HCT116 (cell line): ENCODE measurements around the gene FRS2. TPM values are rescaled to one million over a fixed set of nuclear protein-coding genes. Genes with fewer than 3 reads are reported as not detected.

Source experiments
- ATAC-seq: fragments of 200-7000 bp; cut with Tn5 transposase; 2 replicates; pipeline ENCODE4 v1.9.1; 2020; ENCODE audit warnings: mild to moderate bottlenecking, moderate library complexity
- BruUV-seq: library from RNA; stranded (reverse); fragments of 400-500 nt; replicated peaks from 2 replicates; lab custom pipeline; 2021; lab: Mats Ljungman, UMichigan
- CTCF ChIA-PET: fragments of 300-600 bp; sonication (Branson Sonifier 250); formaldehyde crosslinking; loops from one replicate; lab custom pipeline; 2021; ENCODE audit warnings: antibody characterized with exemption; lab: Charles Lee
- POLR2A ChIA-PET: fragments of 300-600, 350-600 bp; sonication (Branson Sonifier 250); formaldehyde crosslinking; loops from one replicate; lab custom pipeline; 2021; ENCODE audit warnings: antibody characterized with exemption; lab: Charles Lee
- RAD21 ChIA-PET, 2 experiments: fragments of 300-600 bp; sonication (Branson Sonifier 250); formaldehyde crosslinking; loops; one replicate each; lab custom pipeline; 2023; ENCODE audit warnings: low total read pairs in 2 of 2; ENCODE audit not compliant: uncharacterized antibody in 2 of 2, unreplicated experiment in 2 of 2, low non-redundant PET in 1 of 2; lab: Charles Lee
- DNase-seq: peaks from one replicate; pipeline ENCODE4 v3.0.0-alpha.2; 2010; ENCODE audit warnings: low read depth, low spot score
- H2AFZ ChIP-seq: fragments of 200-600 bp; shearing (Covaris generic), sonication (generic); 2 replicates; pipeline ENCODE4 v1.6.1; 2017; ENCODE audit warnings: low read depth, mixed run types, mixed read lengths, antibody characterized with exemption, low read length; ENCODE audit not compliant: poor library complexity, severe bottlenecking
- H3K27ac ChIP-seq: 2 replicates; pipeline ENCODE4 v1.5.1; 2012; ENCODE audit warnings: low read depth, low read length
- H3K27me3 ChIP-seq: fragments of 200-600 bp; sonication (generic); 2 replicates; pipeline ENCODE4 v1.6.1; 2016; ENCODE audit warnings: mixed run types, low read length, mixed read lengths; ENCODE audit not compliant: insufficient read depth
- H3K36me3 ChIP-seq, 2 experiments: fragments of 200-500 bp in 1 of 2; fragments of 200-600 bp in 1 of 2; sonication (Bioruptor generic) in 1 of 2; sonication (generic) in 1 of 2; 2 replicates each; pipeline versions ENCODE4 v1.5.1 to v1.6.1; 2014 to 2016; ENCODE audit warnings: low read length in 2 of 2, inconsistent platforms in 1 of 2, mixed read lengths in 1 of 2, mixed run types in 1 of 2; ENCODE audit not compliant: insufficient read depth in 2 of 2, control insufficient read depth in 1 of 2
- H3K4me1 ChIP-seq, 2 experiments: fragments of 200-600 bp in 1 of 2; sonication (generic) in 1 of 2; 2 replicates each; pipeline versions ENCODE4 v1.5.1 to v1.6.1; 2012 to 2017; ENCODE audit warnings: low read length in 2 of 2, inconsistent platforms in 1 of 2, mild to moderate bottlenecking in 1 of 2, mixed read lengths in 1 of 2, mixed run types in 1 of 2, moderate library complexity in 1 of 2; ENCODE audit not compliant: insufficient read depth in 2 of 2, control insufficient read depth in 1 of 2
- H3K4me2 ChIP-seq: fragments of 200-600 bp; sonication (generic); 2 replicates; pipeline ENCODE4 v1.6.1; 2017; ENCODE audit warnings: mixed run types, low read length, mixed read lengths
- H3K4me3 ChIP-seq, 2 experiments: fragments of 200-600 bp in 1 of 2; sonication (generic) in 1 of 2; replicated peaks in 1 of 2; 2 replicates each; pipeline ENCODE4 v1.5.1; 2011 to 2016; ENCODE audit warnings: low read length in 2 of 2, control low read depth in 1 of 2, low read depth in 1 of 2, mild to moderate bottlenecking in 1 of 2, mixed read lengths in 1 of 2, mixed run types in 1 of 2
- H3K79me2 ChIP-seq: fragments of 200-600 bp; sonication (generic); 2 replicates; pipeline ENCODE4 v1.6.1; 2017; ENCODE audit warnings: mild to moderate bottlenecking, mixed run types, low read length, moderate library complexity, mixed read lengths; ENCODE audit not compliant: insufficient read depth
- H3K9ac ChIP-seq: fragments of 200-600 bp; sonication (generic); 2 replicates; pipeline ENCODE4 v1.6.1; 2016; ENCODE audit warnings: low read length, mixed read lengths
- H3K9me2 ChIP-seq: fragments of 200-600 bp; sonication (generic), shearing (Covaris generic); 2 replicates; pipeline ENCODE4 v1.6.1; 2017; ENCODE audit warnings: mixed run types, mild to moderate bottlenecking, moderate library complexity; ENCODE audit not compliant: insufficient read depth
- H3K9me3 ChIP-seq, 2 experiments: fragments of 200-500 bp in 1 of 2; fragments of 200-600 bp in 1 of 2; sonication (Bioruptor generic) in 1 of 2; sonication (generic) in 1 of 2; 2 replicates each; pipeline ENCODE4 v1.6.1; 2014 to 2017; ENCODE audit warnings: low read length in 2 of 2, mixed read lengths in 2 of 2, inconsistent platforms in 1 of 2, low read depth in 1 of 2, mild to moderate bottlenecking in 1 of 2, mixed run types in 1 of 2, moderate library complexity in 1 of 2; ENCODE audit not compliant: control insufficient read depth in 1 of 2, insufficient read depth in 1 of 2
- H4K20me1 ChIP-seq: fragments of 200-600 bp; sonication (generic), shearing (Covaris generic); 2 replicates; pipeline ENCODE4 v1.6.1; 2017; ENCODE audit warnings: mixed run types, mild to moderate bottlenecking, moderate library complexity; ENCODE audit not compliant: insufficient read depth
- CBX3 ChIP-seq: IDR thresholded peaks from 2 replicates; pipeline ENCODE4 v1.6.1; 2012; ENCODE audit warnings: low read depth
- EGR1 ChIP-seq: IDR thresholded peaks from 2 replicates; pipeline ENCODE4 v1.6.1; 2012; ENCODE audit warnings: low read depth
- ELF1 ChIP-seq: IDR thresholded peaks from 2 replicates; pipeline ENCODE4 v1.6.1; 2012; ENCODE audit warnings: low read depth, borderline replicate concordance
- EZH2 ChIP-seq: fragments of 200-600 bp; sonication (generic); IDR thresholded peaks from 2 replicates; pipeline ENCODE4 v1.6.1; 2017; ENCODE audit warnings: antibody characterized with exemption, mixed run types
- EZH2phosphoT487 ChIP-seq: fragments of 200-600 bp; IDR thresholded peaks from 2 replicates; pipeline ENCODE4 v1.6.1; 2018; ENCODE audit warnings: antibody characterized with exemption, borderline replicate concordance
- FOSL1 ChIP-seq: IDR thresholded peaks from 2 replicates; pipeline ENCODE4 v1.6.1; 2012; ENCODE audit warnings: low read depth
- POLR2A ChIP-seq: IDR thresholded peaks from 2 replicates; pipeline ENCODE4 v1.7.0; 2011; ENCODE audit warnings: borderline replicate concordance; ENCODE audit not compliant: insufficient read depth, insufficient read length; ENCODE audit errors: extremely low read depth
- SIN3A ChIP-seq: IDR thresholded peaks from 2 replicates; pipeline ENCODE4 v1.6.1; 2012; ENCODE audit warnings: low read depth
- SP1 ChIP-seq: IDR thresholded peaks from 2 replicates; pipeline ENCODE4 v1.6.1; 2012; ENCODE audit warnings: low read depth
- SRF ChIP-seq: IDR thresholded peaks from 2 replicates; pipeline ENCODE4 v1.6.1; 2012; ENCODE audit warnings: low read depth
- TCF7L2 ChIP-seq: IDR thresholded peaks from 2 replicates; pipeline ENCODE4 v1.7.0; 2011; ENCODE audit warnings: borderline replicate concordance, inconsistent platforms; ENCODE audit not compliant: insufficient read depth, insufficient read length; ENCODE audit errors: extremely low read depth
- ZFX ChIP-seq: fragments of 450-650 bp; IDR thresholded peaks from 2 replicates; pipeline ENCODE4 v1.6.1; 2017
- ZNF274 ChIP-seq: fragments of 200-500 bp; sonication (Bioruptor generic); IDR thresholded peaks from 2 replicates; pipeline ENCODE4 v1.6.1; 2014; ENCODE audit warnings: mild to moderate bottlenecking, low read depth, low read length, inconsistent platforms
- intact Hi-C: fragments of 100-400 bp; cut with micrococcal nuclease; formaldehyde crosslinking; loops from 2 replicates; pipeline ENCODE4 v1.10.0; 2022
- total RNA-seq: library from RNA; stranded (reverse); gene quantifications from one replicate; pipeline ENCODE4 v1.2.1, GENCODE V29; 2021; ENCODE audit not compliant: unreplicated experiment
- TF ChIP-seq, protein P1 (sequence below): IDR thresholded peaks from 2 replicates; pipeline ENCODE4 v1.6.1; 2012
- TF ChIP-seq, protein P2 (sequence below): IDR thresholded peaks from 2 replicates; pipeline ENCODE4 v1.6.1; 2012

Gene FRS2
- total RNA-seq, 1 experiment from 2014 or later, result 14.7 TPM

DNA sequence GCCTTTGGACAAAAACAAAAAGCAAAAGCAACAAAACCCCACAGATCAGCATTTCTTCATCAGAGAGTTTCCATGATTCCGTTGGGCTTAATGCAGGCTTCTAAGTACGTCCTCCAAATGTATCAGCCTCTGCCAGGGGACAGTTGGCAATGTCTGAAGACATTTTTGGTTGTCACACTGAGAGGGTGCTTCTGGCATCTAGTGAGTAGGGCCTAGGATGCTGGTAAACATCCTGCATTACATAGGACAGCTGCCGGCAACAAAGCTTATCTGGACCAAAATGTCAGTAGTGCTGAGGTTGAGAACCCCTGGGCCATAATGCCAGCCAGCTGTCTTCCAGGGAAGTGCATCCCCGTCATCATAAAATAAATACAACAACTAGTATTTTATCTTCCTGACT, 149.9 kb downstream of the FRS2 start:
- H3K9me3 ChIP-seq, result no peaks in the 10 kb centered on the region
- ATAC-seq, result no peak
- ChIA-PET RAD21 (no interaction called here), POLR2A (no interaction called here), CTCF (no interaction called here)
- H3K4me2 ChIP-seq, result no peak overlapping the region
- H2AFZ ChIP-seq, result no peak overlapping the region
- H3K79me2 ChIP-seq, result no peaks in the 10 kb centered on the region
- no peak overlapping the region for H3K9ac ChIP-seq
- no peak for DNase-seq
- TF ChIP-seq EZH2, result no peak
- no TSS peak for BruUV-seq
- no peak overlapping the region for H3K4me3 ChIP-seq
- no peaks in the 10 kb centered on the region for H3K4me1 ChIP-seq
- intact Hi-C loops, result no loop called here
- H4K20me1 ChIP-seq, result no peaks in the 10 kb centered on the region
- H3K36me3 ChIP-seq, result no peaks in the 10 kb centered on the region
- no peaks in the 10 kb centered on the region for H3K27me3 ChIP-seq
- H3K9me2 ChIP-seq, result no peaks in the 10 kb centered on the region
- H3K27ac ChIP-seq, result no peak overlapping the region

DNA sequence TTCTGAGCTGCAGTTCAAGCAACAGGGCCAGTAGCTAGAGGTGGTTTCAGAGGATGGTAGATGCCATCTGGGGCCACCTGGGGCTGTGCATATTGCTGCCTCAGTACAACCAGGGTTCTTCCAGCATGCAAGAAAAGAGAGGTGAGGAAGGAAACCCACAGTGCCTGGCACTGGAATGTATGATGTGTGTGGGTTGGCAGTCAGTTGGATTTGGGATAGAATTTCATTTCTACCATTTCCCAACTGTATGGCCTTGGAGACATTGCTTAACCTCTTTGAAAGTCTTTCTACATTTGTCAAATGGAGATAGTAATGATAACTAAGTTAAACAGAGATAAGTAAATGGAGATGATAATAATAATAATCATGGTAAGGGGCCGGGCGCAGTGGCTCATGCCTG, 150.7 kb downstream of the FRS2 start:
- H3K4me2 ChIP-seq, result no peak overlapping the region
- H3K27ac ChIP-seq, result no peak overlapping the region
- DNase-seq (no peak), ATAC-seq (no peak)
- no peaks in the 10 kb centered on the region for H3K27me3 ChIP-seq
- no peaks in the 10 kb centered on the region for H4K20me1 ChIP-seq
- H3K79me2 ChIP-seq, result no peaks in the 10 kb centered on the region
- no peaks in the 10 kb centered on the region for H3K9me2 ChIP-seq
- H2AFZ ChIP-seq, result no peak overlapping the region
- TF ChIP-seq EZH2phosphoT487 (no peak), POLR2A (no peak), SIN3A (no peak), FOSL1 (no peak), ZNF274 (no peak), EGR1 (no peak), ZFX (no peak), EZH2 (no peak), ELF1 (no peak), SRF (no peak), CBX3 (no peak), SP1 (no peak), TCF7L2 (no peak)
- TF ChIP-seq, protein P1, sequence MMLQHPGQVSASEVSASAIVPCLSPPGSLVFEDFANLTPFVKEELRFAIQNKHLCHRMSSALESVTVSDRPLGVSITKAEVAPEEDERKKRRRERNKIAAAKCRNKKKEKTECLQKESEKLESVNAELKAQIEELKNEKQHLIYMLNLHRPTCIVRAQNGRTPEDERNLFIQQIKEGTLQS, result no peak
- TF ChIP-seq, protein P2, sequence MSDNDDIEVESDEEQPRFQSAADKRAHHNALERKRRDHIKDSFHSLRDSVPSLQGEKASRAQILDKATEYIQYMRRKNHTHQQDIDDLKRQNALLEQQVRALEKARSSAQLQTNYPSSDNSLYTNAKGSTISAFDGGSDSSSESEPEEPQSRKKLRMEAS, result no peak
- H3K4me3 ChIP-seq, result no peak overlapping the region
- ChIA-PET CTCF (no interaction called here), RAD21 (no interaction called here), POLR2A (no interaction called here)
- H3K36me3 ChIP-seq, result no peaks in the 10 kb centered on the region
- H3K9ac ChIP-seq, result no peak overlapping the region
- no peaks in the 10 kb centered on the region for H3K9me3 ChIP-seq
- no TSS peak for BruUV-seq
- no peaks in the 10 kb centered on the region for H3K4me1 ChIP-seq
- intact Hi-C loops, result no loop called here
